ENCODE data around the gene RGS13.

RGS13 gene

DNA sequence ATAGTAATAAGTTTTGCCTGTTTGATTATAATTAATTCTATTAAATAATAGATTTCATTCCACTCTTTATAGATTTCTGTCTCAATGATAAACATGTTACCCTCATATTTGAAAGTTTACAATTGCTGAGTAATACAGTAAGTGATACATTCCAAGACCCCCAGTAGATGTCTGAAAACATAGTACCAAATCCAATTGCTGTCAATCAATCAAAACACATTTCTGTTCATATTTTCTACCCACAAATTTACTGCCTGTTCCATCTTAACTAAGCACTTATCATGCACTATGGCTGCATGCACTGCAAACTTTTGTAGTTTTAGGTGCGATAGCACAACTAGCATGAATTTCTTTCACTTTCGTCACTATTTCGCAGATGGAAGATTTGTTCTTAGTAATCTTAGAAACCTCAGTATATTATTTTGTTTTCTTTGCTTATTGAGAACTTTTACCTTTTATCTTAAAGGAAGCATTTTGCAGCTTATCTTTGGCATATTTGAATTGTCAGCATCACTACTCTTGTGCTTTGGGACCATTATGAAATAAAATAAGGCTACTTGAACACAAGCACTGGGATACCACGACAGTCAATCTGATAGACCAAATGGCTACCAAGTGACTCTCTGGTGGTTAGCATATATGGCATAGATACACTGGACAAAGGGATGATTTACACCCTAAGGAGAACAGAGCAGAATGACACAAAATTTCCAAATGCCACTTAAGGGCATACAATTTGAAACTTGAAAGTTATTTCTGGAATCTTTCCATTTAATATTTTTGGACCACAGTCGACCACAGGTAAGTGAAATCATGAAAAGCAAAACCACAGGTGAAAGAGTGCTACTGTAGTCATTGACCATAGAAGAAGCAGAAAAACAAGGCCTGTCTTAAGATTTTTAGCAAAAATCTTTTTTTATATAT lies 67.6 kb downstream of the RGS13 start:
- DNase-seq (ENCODE audit: low spot score), result peak; percentile 8
- in situ Hi-C loops (cut with MboI; ENCODE audit: low pct_unique_long_range_greater_than_20kb, low sequenced_read_pairs, unreplicated experiment), result no loop called here
- TF ChIP-seq, protein P1, sequence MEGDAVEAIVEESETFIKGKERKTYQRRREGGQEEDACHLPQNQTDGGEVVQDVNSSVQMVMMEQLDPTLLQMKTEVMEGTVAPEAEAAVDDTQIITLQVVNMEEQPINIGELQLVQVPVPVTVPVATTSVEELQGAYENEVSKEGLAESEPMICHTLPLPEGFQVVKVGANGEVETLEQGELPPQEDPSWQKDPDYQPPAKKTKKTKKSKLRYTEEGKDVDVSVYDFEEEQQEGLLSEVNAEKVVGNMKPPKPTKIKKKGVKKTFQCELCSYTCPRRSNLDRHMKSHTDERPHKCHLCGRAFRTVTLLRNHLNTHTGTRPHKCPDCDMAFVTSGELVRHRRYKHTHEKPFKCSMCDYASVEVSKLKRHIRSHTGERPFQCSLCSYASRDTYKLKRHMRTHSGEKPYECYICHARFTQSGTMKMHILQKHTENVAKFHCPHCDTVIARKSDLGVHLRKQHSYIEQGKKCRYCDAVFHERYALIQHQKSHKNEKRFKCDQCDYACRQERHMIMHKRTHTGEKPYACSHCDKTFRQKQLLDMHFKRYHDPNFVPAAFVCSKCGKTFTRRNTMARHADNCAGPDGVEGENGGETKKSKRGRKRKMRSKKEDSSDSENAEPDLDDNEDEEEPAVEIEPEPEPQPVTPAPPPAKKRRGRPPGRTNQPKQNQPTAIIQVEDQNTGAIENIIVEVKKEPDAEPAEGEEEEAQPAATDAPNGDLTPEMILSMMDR (IDR thresholded peaks at IDR 0.05; ENCODE audit: extremely low read depth, insufficient read depth, missing control alignments), result no peak

DNA sequence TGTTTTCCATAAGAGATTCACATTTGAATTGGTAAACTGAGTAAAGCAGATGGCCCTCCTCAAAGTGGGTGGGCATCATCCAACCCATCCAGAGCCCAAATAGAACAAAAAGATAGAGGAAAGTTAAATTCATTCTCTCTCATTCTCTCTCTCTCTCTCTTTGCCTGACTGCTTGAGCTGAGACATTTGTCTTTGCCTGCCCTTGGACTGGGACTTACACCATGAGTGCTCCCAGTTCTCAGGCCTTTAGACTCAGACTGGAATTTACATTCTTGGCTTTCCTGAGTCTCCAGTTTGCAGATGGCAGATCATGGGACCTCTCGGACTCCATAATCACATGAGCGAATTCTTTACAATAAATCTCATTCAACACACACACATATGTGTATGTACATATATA lies 69.6 kb downstream of the RGS13 start:
- TF ChIP-seq, protein P1 (IDR thresholded peaks at IDR 0.05; ENCODE audit: extremely low read depth, insufficient read depth, missing control alignments), result no peak

DNA sequence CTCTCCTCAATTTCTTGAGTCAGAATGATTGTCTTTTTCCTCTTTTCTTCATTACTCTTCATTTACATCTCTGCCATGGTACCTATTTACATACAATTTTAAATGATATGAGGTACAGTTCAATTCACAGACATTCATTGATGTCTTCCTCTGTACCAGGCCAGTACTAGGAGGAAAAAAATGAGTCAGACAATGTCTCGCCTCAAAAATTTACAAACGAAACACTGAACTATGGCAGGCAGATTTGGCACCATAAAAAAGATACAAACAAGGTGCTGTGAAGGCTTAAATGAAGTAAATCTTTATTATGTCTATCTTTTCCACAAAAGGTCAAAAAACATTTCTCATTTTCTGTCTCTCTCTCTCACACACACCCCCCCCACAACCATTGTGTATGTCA lies 71.0 kb downstream of the RGS13 start:
- in situ Hi-C loops (cut with MboI; ENCODE audit: low pct_unique_long_range_greater_than_20kb, low sequenced_read_pairs, unreplicated experiment), result no loop called here
- no peak for DNase-seq (ENCODE audit: low spot score)
- TF ChIP-seq, protein P1 (IDR thresholded peaks at IDR 0.05; ENCODE audit: extremely low read depth, insufficient read depth, missing control alignments), result no peak

More for the DNA sequence above, 69.6 kb downstream of the RGS13 start:
- in situ Hi-C loops (cut with MboI; ENCODE audit: low pct_unique_long_range_greater_than_20kb, low sequenced_read_pairs, unreplicated experiment), result no loop called here
- no peak for DNase-seq (ENCODE audit: low spot score)

DNA sequence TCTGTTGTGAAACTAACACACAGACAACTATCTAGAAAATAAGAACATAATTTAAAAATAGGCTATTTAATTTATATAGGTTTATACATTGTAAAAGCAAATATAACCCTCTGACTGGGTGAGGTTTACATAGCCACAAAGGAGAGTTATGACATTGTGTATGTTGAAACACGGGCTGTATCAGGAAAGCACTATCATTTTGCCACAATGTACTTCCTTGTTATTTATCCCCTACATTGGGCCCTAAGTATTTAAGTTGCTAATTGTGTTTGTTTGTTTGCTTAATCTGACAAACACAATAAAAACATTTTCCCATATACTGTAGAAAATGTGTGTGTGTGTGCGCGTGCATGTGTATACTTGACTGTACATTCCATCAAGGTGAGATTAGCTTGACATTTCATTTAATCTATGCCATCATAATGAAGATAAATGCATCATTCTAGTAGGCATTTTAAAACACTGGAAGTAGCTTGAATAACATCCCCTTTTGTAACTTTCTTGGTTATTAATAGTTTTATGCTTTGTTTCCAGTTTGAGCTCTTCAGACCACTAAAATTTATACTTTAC lies 72.1 kb downstream of the RGS13 start:
- DNase-seq (ENCODE audit: low spot score), result no peak
- TF ChIP-seq, protein P1 (IDR thresholded peaks at IDR 0.05; ENCODE audit: extremely low read depth, insufficient read depth, missing control alignments), result no peak
- in situ Hi-C loops (cut with MboI; ENCODE audit: low pct_unique_long_range_greater_than_20kb, low sequenced_read_pairs, unreplicated experiment), result no loop called here

DNA sequence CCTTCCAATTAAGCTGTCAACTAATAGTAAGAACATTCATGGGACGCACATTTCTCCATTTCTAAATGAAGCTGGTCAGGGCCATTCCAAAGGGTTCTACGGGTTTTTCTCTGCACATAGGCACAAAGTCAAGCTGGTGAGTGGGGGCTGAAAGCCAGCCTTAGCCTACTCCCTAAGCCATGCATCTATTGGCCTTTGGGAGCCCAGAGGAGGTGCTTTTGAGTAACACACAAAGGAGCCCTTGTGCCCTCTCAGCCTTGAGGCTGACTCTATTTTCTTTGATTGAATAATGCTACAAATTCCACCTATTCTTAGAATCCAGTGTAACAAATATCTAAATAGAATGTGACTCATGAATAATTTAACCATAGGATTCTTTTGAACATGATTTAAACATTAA lies 73.6 kb downstream of the RGS13 start:
- TF ChIP-seq, protein P1 (IDR thresholded peaks at IDR 0.05; ENCODE audit: extremely low read depth, insufficient read depth, missing control alignments), result no peak
- DNase-seq (ENCODE audit: low spot score), result no peak
- in situ Hi-C loops (cut with MboI; ENCODE audit: low pct_unique_long_range_greater_than_20kb, low sequenced_read_pairs, unreplicated experiment), result no loop called here
